ENCODE data around the gene ATF7IP.

Gene ATF7IP

GRCh38 chr12:14408208-14408607 lies 42.7 kb downstream of the ATF7IP start:
- H3K9me3 ChIP-seq (ENCODE audit: low read length): peaks cover 13% of the 10 kb centered on the region
- no peak overlapping the region for H3K4me3 ChIP-seq (ENCODE audit: low read length)
- no peak overlapping the region for H2AFZ ChIP-seq (ENCODE audit: low read depth, low read length)

GRCh38 chr12:14410177-14410576 lies 44.7 kb downstream of the ATF7IP start:
- Histone ChIP-seq H3K9me3 (ENCODE audit: low read length) (peaks cover 13% of the 10 kb centered on the region), H3K27me3 (ENCODE audit: insufficient read depth, low read length) (no peaks in the 10 kb centered on the region), H3K36me3 (ENCODE audit: insufficient read depth, low read length) (no peaks in the 10 kb centered on the region), H3K4me1 (ENCODE audit: insufficient read depth, low read length) (no peaks in the 10 kb centered on the region), H2AFZ (ENCODE audit: low read depth, low read length) (no peak overlapping the region), H3K4me3 (ENCODE audit: low read length) (no peak overlapping the region)

More at GRCh38 chr12:14408208-14408607, 42.7 kb downstream of the ATF7IP start:
- Histone ChIP-seq H3K4me1 (ENCODE audit: insufficient read depth, low read length) (peaks cover 16% of the 10 kb centered on the region), H3K27me3 (ENCODE audit: insufficient read depth, low read length) (no peaks in the 10 kb centered on the region), H3K36me3 (ENCODE audit: insufficient read depth, low read length) (no peaks in the 10 kb centered on the region)

- Histone ChIP-seq H3K27me3 (ENCODE audit: insufficient read depth, low read length) (no peaks in the 10 kb centered on the region), H2AFZ (ENCODE audit: low read depth, low read length) (no peak overlapping the region), H3K4me3 (ENCODE audit: low read length) (no peak overlapping the region), H3K4me1 (ENCODE audit: insufficient read depth, low read length) (peaks cover 2% of the 10 kb centered on the region), H3K36me3 (ENCODE audit: insufficient read depth, low read length) (no peaks in the 10 kb centered on the region), H3K9me3 (ENCODE audit: low read length) (peaks cover 13% of the 10 kb centered on the region)
Observed at GRCh38 chr12:14410841-14411569, 45.5 kb downstream of the ATF7IP start.

- Histone ChIP-seq H3K9me3 (ENCODE audit: low read length) (peaks cover 9% of the 10 kb centered on the region), H3K36me3 (ENCODE audit: insufficient read depth, low read length) (peaks cover 4% of the 10 kb centered on the region), H3K4me1 (ENCODE audit: insufficient read depth, low read length) (peaks cover 16% of the 10 kb centered on the region), H2AFZ (ENCODE audit: low read depth, low read length) (no peak overlapping the region), H3K27me3 (ENCODE audit: insufficient read depth, low read length) (no peaks in the 10 kb centered on the region), H3K4me3 (ENCODE audit: low read length) (no peak overlapping the region)
Observed at GRCh38 chr12:14416658-14417057, 51.2 kb downstream of the ATF7IP start.

- H3K27me3 ChIP-seq (ENCODE audit: insufficient read depth, low read length): no peaks in the 10 kb centered on the region
- H2AFZ ChIP-seq (ENCODE audit: low read depth, low read length): no peak overlapping the region
- peaks cover 4% of the 10 kb centered on the region for H3K36me3 ChIP-seq (ENCODE audit: insufficient read depth, low read length)
- H3K9me3 ChIP-seq (ENCODE audit: low read length): peaks cover 5% of the 10 kb centered on the region
- H3K4me3 ChIP-seq (ENCODE audit: low read length): peak overlapping the region; percentile 41
- H3K4me1 ChIP-seq (ENCODE audit: insufficient read depth, low read length): peaks cover 16% of the 10 kb centered on the region
Observed at GRCh38 chr12:14417715-14418114, 52.2 kb downstream of the ATF7IP start.

GRCh38 chr12:14418451-14418890 lies 53.0 kb downstream of the ATF7IP start:
- no peaks in the 10 kb centered on the region for H3K27me3 ChIP-seq (ENCODE audit: insufficient read depth, low read length)
- no peak overlapping the region for H2AFZ ChIP-seq (ENCODE audit: low read depth, low read length)
- peaks cover 4% of the 10 kb centered on the region for H3K36me3 ChIP-seq (ENCODE audit: insufficient read depth, low read length)
- H3K9me3 ChIP-seq (ENCODE audit: low read length): peaks cover 5% of the 10 kb centered on the region
- peak overlapping the region; percentile 41 for H3K4me3 ChIP-seq (ENCODE audit: low read length)
- H3K4me1 ChIP-seq (ENCODE audit: insufficient read depth, low read length): peaks cover 16% of the 10 kb centered on the region

- Histone ChIP-seq H3K4me3 (ENCODE audit: low read length) (no peak overlapping the region), H3K36me3 (ENCODE audit: insufficient read depth, low read length) (peaks cover 44% of the 10 kb centered on the region), H3K9me3 (ENCODE audit: low read length) (peaks cover 27% of the 10 kb centered on the region), H2AFZ (ENCODE audit: low read depth, low read length) (no peak overlapping the region), H3K4me1 (ENCODE audit: insufficient read depth, low read length) (peaks cover 5% of the 10 kb centered on the region), H3K27me3 (ENCODE audit: insufficient read depth, low read length) (no peaks in the 10 kb centered on the region)
Observed at GRCh38 chr12:14422516-14423230, 57.2 kb downstream of the ATF7IP start.

- Histone ChIP-seq H3K27me3 (ENCODE audit: insufficient read depth, low read length) (no peaks in the 10 kb centered on the region), H2AFZ (ENCODE audit: low read depth, low read length) (no peak overlapping the region), H3K9me3 (ENCODE audit: low read length) (peaks cover 27% of the 10 kb centered on the region), H3K4me3 (ENCODE audit: low read length) (no peak overlapping the region), H3K4me1 (ENCODE audit: insufficient read depth, low read length) (no peaks in the 10 kb centered on the region), H3K36me3 (ENCODE audit: insufficient read depth, low read length) (peaks cover 58% of the 10 kb centered on the region)
Observed at GRCh38 chr12:14424545-14424944, 59.1 kb downstream of the ATF7IP start.

GRCh38 chr12:14426792-14427191 lies 61.3 kb downstream of the ATF7IP start:
- Histone ChIP-seq H3K36me3 (ENCODE audit: insufficient read depth, low read length) (peaks cover 68% of the 10 kb centered on the region), H3K9me3 (ENCODE audit: low read length) (peaks cover 32% of the 10 kb centered on the region), H3K4me1 (ENCODE audit: insufficient read depth, low read length) (no peaks in the 10 kb centered on the region), H2AFZ (ENCODE audit: low read depth, low read length) (no peak overlapping the region), H3K27me3 (ENCODE audit: insufficient read depth, low read length) (no peaks in the 10 kb centered on the region), H3K4me3 (ENCODE audit: low read length) (no peak overlapping the region)

- Histone ChIP-seq H3K36me3 (ENCODE audit: insufficient read depth, low read length) (peaks cover 69% of the 10 kb centered on the region), H3K4me1 (ENCODE audit: insufficient read depth, low read length) (no peaks in the 10 kb centered on the region), H3K9me3 (ENCODE audit: low read length) (peaks cover 32% of the 10 kb centered on the region), H2AFZ (ENCODE audit: low read depth, low read length) (no peak overlapping the region), H3K27me3 (ENCODE audit: insufficient read depth, low read length) (no peaks in the 10 kb centered on the region), H3K4me3 (ENCODE audit: low read length) (no peak overlapping the region)
Observed at GRCh38 chr12:14427929-14428328, 62.4 kb downstream of the ATF7IP start.

GRCh38 chr12:14430394-14430986 lies 65.0 kb downstream of the ATF7IP start:
- no peak overlapping the region for H2AFZ ChIP-seq (ENCODE audit: low read depth, low read length)
- peaks cover 19% of the 10 kb centered on the region for H3K9me3 ChIP-seq (ENCODE audit: low read length)
- no peaks in the 10 kb centered on the region for H3K4me1 ChIP-seq (ENCODE audit: insufficient read depth, low read length)
- no peaks in the 10 kb centered on the region for H3K27me3 ChIP-seq (ENCODE audit: insufficient read depth, low read length)
- H3K4me3 ChIP-seq (ENCODE audit: low read length): no peak overlapping the region
- peaks cover 63% of the 10 kb centered on the region for H3K36me3 ChIP-seq (ENCODE audit: insufficient read depth, low read length)

- H3K27me3 ChIP-seq (ENCODE audit: insufficient read depth, low read length): no peaks in the 10 kb centered on the region
- no peaks in the 10 kb centered on the region for H3K4me1 ChIP-seq (ENCODE audit: insufficient read depth, low read length)
- H3K4me3 ChIP-seq (ENCODE audit: low read length): no peak overlapping the region
- no peak overlapping the region for H2AFZ ChIP-seq (ENCODE audit: low read depth, low read length)
- peaks cover 14% of the 10 kb centered on the region for H3K9me3 ChIP-seq (ENCODE audit: low read length)
- H3K36me3 ChIP-seq (ENCODE audit: insufficient read depth, low read length): peaks cover 63% of the 10 kb centered on the region
Observed at GRCh38 chr12:14431975-14432374, 66.5 kb downstream of the ATF7IP start.

GRCh38 chr12:14435627-14436026 lies 70.1 kb downstream of the ATF7IP start:
- no peak overlapping the region for H2AFZ ChIP-seq (ENCODE audit: low read depth, low read length)
- peaks cover 4% of the 10 kb centered on the region for H3K9me3 ChIP-seq (ENCODE audit: low read length)
- H3K36me3 ChIP-seq (ENCODE audit: insufficient read depth, low read length): peaks cover 64% of the 10 kb centered on the region
- no peak overlapping the region for H3K4me3 ChIP-seq (ENCODE audit: low read length)
- no peaks in the 10 kb centered on the region for H3K4me1 ChIP-seq (ENCODE audit: insufficient read depth, low read length)
- no peaks in the 10 kb centered on the region for H3K27me3 ChIP-seq (ENCODE audit: insufficient read depth, low read length)

Measured in neuron (in vitro differentiated cells).